HCT116 (cell line): ENCODE measurements around the gene DCP1B.

Experiments used
- CEBPB ChIP-seq: IDR thresholded peaks from 2 replicates; pipeline ENCODE4 v1.6.1; 2012; ENCODE audit warnings: low read depth
- CTCF ChIP-seq, 3 experiments: fragments of 200-600 bp in 1 of 3; sonication (generic) in 1 of 3; IDR thresholded peaks in 2 of 3; conservative IDR thresholded peaks in 1 of 3; 2 replicates each; pipeline ENCODE4 v1.5.1; 2012 to 2017; ENCODE audit warnings: low read depth in 2 of 3, low read length in 2 of 3, antibody characterized with exemption in 1 of 3, borderline replicate concordance in 1 of 3, control low read depth in 1 of 3, mild to moderate bottlenecking in 1 of 3, mixed read lengths in 1 of 3, mixed run types in 1 of 3, moderate library complexity in 1 of 3; ENCODE audit not compliant: insufficient read depth in 1 of 3
- POLR2A ChIP-seq: IDR thresholded peaks from 2 replicates; pipeline ENCODE4 v1.7.0; 2011; ENCODE audit warnings: borderline replicate concordance; ENCODE audit not compliant: insufficient read depth, insufficient read length; ENCODE audit errors: extremely low read depth
- POLR2AphosphoS5 ChIP-seq: IDR thresholded peaks from 2 replicates; pipeline ENCODE4 v1.6.1; 2011; ENCODE audit warnings: mild to moderate bottlenecking, low read depth, low read length, moderate library complexity
- SP1 ChIP-seq: IDR thresholded peaks from 2 replicates; pipeline ENCODE4 v1.6.1; 2012; ENCODE audit warnings: low read depth
- ZBTB33 ChIP-seq: IDR thresholded peaks from 2 replicates; pipeline ENCODE4 v1.6.1; 2011; ENCODE audit warnings: mild to moderate bottlenecking, low read length, moderate library complexity; ENCODE audit not compliant: insufficient replicate concordance; ENCODE audit errors: extremely low read depth
- ZNF274 ChIP-seq: fragments of 200-500 bp; sonication (Bioruptor generic); IDR thresholded peaks from 2 replicates; pipeline ENCODE4 v1.6.1; 2014; ENCODE audit warnings: mild to moderate bottlenecking, low read depth, low read length, inconsistent platforms

- TF ChIP-seq ZBTB33 (no peak), POLR2A (no peak), POLR2AphosphoS5 (no peak), CTCF (IDR thresholded peaks at IDR 0.05 in 2 of 3, conservative IDR thresholded peaks at IDR 0.05 in 1 of 3; ENCODE audit: borderline replicate concordance in 1 of 3, insufficient read depth in 1 of 3, low read depth in 2 of 3, low read length in 2 of 3) (no peak), SP1 (no peak), CEBPB (no peak), ZNF274 (no peak)
These were observed 19.1 kb upstream of the DCP1B start for GRCh38 chr12:2023365-2023764.
